GM12865 (cell line): Measurements from ENCODE around the gene CDH4.

Experiments
- DNase-seq: peaks from one replicate; pipeline ENCODE4 v3.0.0; 2010; ENCODE audit warnings: low read depth
- H3K4me3 ChIP-seq: 2 replicates; pipeline ENCODE4 v1.5.1; 2011; ENCODE audit warnings: mild to moderate bottlenecking, low read depth, low read length, control low read depth
- TF ChIP-seq, protein P1 (sequence below): IDR thresholded peaks from 2 replicates; pipeline ENCODE4 v1.5.1; 2011; ENCODE audit warnings: low read length, control low read depth, low read depth, inconsistent platforms; ENCODE audit not compliant: insufficient read depth; ENCODE audit errors: missing control alignments

Gene CDH4

DNA sequence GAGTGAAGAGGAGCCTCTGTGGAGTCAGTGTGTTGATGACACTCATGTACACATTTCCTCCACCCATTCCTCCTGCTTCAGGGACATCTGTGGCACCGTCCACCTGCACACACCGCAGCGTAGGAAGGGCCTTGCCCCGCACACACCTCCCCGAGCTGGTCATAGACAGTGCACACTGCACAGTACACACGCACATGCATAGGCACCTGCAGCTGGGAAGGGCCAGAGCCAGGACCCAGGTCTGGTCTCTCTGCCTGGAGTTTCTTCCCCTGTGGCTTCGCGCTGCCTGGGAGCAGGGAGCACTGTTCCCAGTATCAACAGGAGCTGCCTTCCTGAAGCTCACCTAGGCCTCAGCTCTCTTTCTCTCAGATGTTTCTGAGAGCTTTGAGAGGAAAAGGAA, 473.1 kb downstream of the CDH4 start:
- TF ChIP-seq, protein P1, sequence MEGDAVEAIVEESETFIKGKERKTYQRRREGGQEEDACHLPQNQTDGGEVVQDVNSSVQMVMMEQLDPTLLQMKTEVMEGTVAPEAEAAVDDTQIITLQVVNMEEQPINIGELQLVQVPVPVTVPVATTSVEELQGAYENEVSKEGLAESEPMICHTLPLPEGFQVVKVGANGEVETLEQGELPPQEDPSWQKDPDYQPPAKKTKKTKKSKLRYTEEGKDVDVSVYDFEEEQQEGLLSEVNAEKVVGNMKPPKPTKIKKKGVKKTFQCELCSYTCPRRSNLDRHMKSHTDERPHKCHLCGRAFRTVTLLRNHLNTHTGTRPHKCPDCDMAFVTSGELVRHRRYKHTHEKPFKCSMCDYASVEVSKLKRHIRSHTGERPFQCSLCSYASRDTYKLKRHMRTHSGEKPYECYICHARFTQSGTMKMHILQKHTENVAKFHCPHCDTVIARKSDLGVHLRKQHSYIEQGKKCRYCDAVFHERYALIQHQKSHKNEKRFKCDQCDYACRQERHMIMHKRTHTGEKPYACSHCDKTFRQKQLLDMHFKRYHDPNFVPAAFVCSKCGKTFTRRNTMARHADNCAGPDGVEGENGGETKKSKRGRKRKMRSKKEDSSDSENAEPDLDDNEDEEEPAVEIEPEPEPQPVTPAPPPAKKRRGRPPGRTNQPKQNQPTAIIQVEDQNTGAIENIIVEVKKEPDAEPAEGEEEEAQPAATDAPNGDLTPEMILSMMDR = no peak
- H3K4me3 ChIP-seq = no peak overlapping the region
- DNase-seq = no peak

DNA sequence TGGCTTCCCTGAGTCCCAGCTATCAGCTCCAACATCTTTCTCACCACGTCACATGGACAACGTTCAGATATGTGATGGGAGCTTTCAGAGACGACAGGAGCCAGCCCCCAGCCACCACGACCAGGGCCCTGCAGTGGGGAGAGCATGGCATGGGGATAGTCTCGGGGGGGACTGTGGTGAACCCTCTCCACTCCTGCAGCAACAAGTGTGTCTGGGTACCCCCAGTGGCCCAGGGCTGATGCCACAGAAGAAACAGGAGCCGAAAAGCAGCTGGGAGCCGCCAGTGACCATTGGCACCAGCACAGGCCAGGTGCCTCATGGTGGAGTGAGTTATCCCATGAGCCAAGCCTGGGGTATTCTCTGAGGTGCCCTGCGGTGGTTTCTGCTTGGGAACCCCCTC, 473.9 kb downstream of the CDH4 start:
- no peak for DNase-seq
- H3K4me3 ChIP-seq = no peak overlapping the region
- TF ChIP-seq, protein P1 = no peak

DNA sequence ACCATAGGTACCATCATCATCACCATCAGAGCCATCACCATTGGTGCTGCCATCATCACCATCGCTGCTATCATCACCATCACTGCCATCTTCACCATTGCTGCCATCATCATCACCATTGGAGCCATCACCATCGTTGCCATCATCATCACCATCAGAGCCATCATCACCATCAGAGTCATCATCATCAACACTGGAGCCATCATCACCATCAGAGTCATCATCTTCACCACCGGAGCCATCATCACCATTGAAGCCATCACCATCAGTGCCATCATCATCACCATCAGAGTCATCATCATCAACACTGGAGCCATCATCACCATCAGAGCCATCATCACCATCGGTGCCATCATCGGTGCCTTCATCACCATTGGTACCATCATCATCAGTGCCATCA, 474.9 kb downstream of the CDH4 start:
- TF ChIP-seq, protein P1 = no peak
- H3K4me3 ChIP-seq = no peak overlapping the region
- no peak for DNase-seq

DNA sequence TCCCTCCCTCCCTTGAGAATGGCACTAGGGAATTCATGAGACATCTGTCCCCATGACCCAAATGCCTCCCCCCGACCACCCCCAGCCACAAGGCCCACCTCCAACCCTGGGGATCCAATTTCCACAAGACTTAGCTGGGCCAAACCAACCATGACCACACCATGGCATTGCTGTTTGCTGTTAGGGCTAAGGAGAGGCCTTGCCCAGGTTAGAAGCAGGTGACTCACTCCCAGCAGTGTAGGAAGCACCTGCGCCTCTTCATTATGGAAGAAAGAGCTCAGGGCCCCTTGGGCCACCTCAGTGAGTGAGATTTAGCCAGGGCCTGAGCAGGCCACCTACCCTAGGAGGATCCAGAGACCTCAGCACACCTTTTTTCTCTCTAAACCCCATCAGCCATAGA, 475.7 kb downstream of the CDH4 start:
- DNase-seq = no peak
- TF ChIP-seq, protein P1 = no peak
- H3K4me3 ChIP-seq = no peak overlapping the region

DNA sequence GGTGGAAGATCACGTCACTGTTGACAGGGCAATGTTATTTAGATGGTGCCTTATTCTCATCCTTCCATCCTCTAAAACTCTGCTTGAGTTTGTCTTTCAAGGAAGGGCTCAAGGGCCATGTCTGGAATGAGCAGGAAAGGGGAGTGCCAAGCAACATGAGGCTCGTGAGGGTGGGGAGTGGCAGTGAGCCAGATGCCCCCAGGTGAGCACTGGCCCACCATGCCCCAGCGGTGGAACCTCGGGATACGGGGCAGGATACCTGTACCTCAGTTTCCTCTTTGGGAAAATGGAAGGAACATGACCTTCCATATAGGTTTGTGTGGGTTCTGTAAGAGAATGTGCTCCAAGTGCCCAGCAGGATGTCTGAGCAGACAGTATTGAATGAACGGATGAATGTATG, 476.3 kb downstream of the CDH4 start:
- H3K4me3 ChIP-seq = no peak overlapping the region
- DNase-seq = no peak
- TF ChIP-seq, protein P1 = no peak

DNA sequence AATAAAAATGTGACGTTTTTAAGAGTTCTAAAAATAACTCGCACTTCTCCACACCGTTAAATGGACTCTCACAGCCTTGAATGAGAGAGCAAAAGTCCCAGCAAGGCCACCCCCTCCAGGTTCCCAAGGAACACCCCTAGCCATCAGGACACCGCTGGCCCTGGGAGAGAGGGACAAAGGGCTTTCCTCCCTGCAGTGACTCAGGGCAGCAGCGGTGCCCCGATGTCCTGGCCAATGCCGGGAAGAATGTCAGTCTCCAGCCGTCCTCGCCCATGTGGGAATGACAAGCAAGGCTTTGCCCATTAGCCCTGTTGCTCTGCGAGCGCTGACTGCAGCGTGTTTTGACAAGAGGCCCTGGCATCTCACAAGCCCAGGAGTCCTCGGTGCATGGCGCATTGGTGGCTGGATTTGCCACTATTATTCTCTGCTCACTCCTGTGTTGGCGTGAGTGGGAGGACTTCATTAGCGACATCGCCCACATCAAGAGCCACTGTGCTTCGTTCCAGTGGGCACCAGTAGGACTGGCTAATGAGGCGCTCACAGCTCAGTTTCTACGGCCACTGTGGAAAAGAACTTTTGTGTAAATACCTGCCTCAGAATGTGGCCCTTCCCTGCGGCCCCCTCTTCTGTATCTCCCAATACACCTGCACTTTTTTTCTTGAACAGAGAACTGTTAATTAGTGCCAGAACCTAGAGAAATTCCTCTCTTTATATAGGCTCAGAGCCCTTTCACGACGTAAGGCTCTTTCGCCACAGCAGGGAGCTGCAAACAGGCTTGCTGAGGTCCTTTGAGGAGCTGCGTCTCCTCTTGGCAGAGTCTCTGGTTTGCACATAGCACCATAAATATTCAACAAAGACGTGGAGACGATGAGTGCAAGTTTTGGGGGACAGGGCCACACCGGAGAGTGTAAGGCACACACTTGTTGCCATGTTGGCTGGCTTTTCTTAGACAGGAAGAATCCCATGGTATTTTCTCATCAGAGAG, 477.0 kb downstream of the CDH4 start:
- TF ChIP-seq, protein P1 = no peak

More for the DNA sequence above, 477.0 kb downstream of the CDH4 start:
- H3K4me3 ChIP-seq = no peak overlapping the region
- no peak for DNase-seq
